Gastrocnemius medialis (tissue), 4 donors: ENCODE results near the gene RDH5.

Source experiments
- CTCF ChIP-seq, 5 experiments: fragments of 450-650 bp in 3 of 5; fragments of 200-600 bp in 2 of 5; sonication (generic) in 2 of 5; IDR thresholded peaks in 4 of 5; conservative IDR thresholded peaks in 1 of 5; 1 replicate in 4 of 5; 2 replicates in 1 of 5; pipeline ENCODE4 v1.5.1; 2016 to 2019; ENCODE audit warnings: antibody characterized with exemption in 5 of 5, mild to moderate bottlenecking in 3 of 5, moderate library complexity in 3 of 5
- POLR2A ChIP-seq, 2 donors: fragments of 450-650 bp; IDR thresholded peaks; one replicate each; pipeline ENCODE4 v1.6.1; 2017; ENCODE audit warnings: antibody characterized with exemption in 2 of 2, mild to moderate bottlenecking in 2 of 2, moderate library complexity in 2 of 2

GRCh38 chr12:55744340-55745030 is 24.3 kb downstream of the RDH5 start:
- TF ChIP-seq POLR2A (IDR thresholded peaks at IDR 0.05) (no peak), CTCF (IDR thresholded peaks at IDR 0.05 in 4 of 5, conservative IDR thresholded peaks at IDR 0.05 in 1 of 5) (no peak)
